Measurements from ENCODE around the gene NCOA7.

GRCh38 chr6:125950293-125950692 is 159.5 kb downstream of the NCOA7 start:
- TF ChIP-seq EZH2 (IDR thresholded peaks at IDR 0.05; ENCODE audit: low read depth, low read length, severe bottlenecking) (no peak), POLR2AphosphoS5 (IDR thresholded peaks at IDR 0.05; ENCODE audit: low read depth, low read length) (no peak), POLR2A (IDR thresholded peaks at IDR 0.05; ENCODE audit: control extremely low read depth in 1 of 2, low read depth in 2 of 2, low read length in 2 of 2) (no peak)
